Measurements from ENCODE around the gene MFNG. TPM values are rescaled to one million over a fixed set of nuclear protein-coding genes. Genes with fewer than 3 reads are reported as not detected.

The MFNG gene
- total RNA-seq, 1 experiment from 2014 or later, result 4.5 TPM

GRCh38 chr22:37433786-37434185, 52.4 kb downstream of the MFNG start:
- H3K27ac ChIP-seq (ENCODE audit: low read depth, low read length), result peak overlapping the region; percentile 86
- peak overlapping the region; percentile 60 for H3K4me2 ChIP-seq (ENCODE audit: low read length)
- RAD21 ChIA-PET (ENCODE audit: low non-redundant PET in 1 of 2, low total read pairs in 2 of 2, uncharacterized antibody in 2 of 2, unreplicated experiment in 2 of 2), result no interaction called here
- no peaks in the 10 kb centered on the region for H3K79me2 ChIP-seq (ENCODE audit: insufficient read depth, low read length)
- peaks cover 46 to 67% of the 10 kb centered on the region in 2 experiments for H3K4me1 ChIP-seq (ENCODE audit: control insufficient read depth in 1 of 2, insufficient read depth in 2 of 2, low read length in 2 of 2)
- H4K20me1 ChIP-seq (ENCODE audit: insufficient read depth), result no peaks in the 10 kb centered on the region
- intact Hi-C loops (cut with micrococcal nuclease), result no loop called here
- ATAC-seq (no peak), DNase-seq (ENCODE audit: low read depth, low spot score) (no peak)
- peaks cover 0 to 12% of the 10 kb centered on the region in 2 experiments; a peak in 1 of 4 replicates for H3K9me3 ChIP-seq (ENCODE audit: control insufficient read depth in 1 of 2, insufficient read depth in 1 of 2, low read depth in 1 of 2, low read length in 2 of 2)
- CTCF ChIA-PET, result no interaction called here
- H3K36me3 ChIP-seq (ENCODE audit: control insufficient read depth in 1 of 2, insufficient read depth in 2 of 2, low read length in 2 of 2), result no peaks in the 10 kb centered on the region
- TF ChIP-seq CBX3 (IDR thresholded peaks at IDR 0.05; ENCODE audit: low read depth) (no peak), CEBPB (IDR thresholded peaks at IDR 0.05; ENCODE audit: low read depth) (no peak), TCF7L2 (IDR thresholded peaks at IDR 0.05; ENCODE audit: borderline replicate concordance, extremely low read depth, insufficient read depth, insufficient read length) (no peak), SIN3A (IDR thresholded peaks at IDR 0.05; ENCODE audit: low read depth) (no peak), REST (IDR thresholded peaks at IDR 0.05; ENCODE audit: low read depth) (no peak), CTCF (IDR thresholded peaks at IDR 0.05 in 2 of 3, conservative IDR thresholded peaks at IDR 0.05 in 1 of 3; ENCODE audit: borderline replicate concordance in 1 of 3, insufficient read depth in 1 of 3, low read depth in 2 of 3, low read length in 2 of 3) (no peak), POLR2A (IDR thresholded peaks at IDR 0.05; ENCODE audit: borderline replicate concordance, extremely low read depth, insufficient read depth, insufficient read length) (no peak), ELF1 (IDR thresholded peaks at IDR 0.05; ENCODE audit: borderline replicate concordance, low read depth) (no peak), EZH2phosphoT487 (IDR thresholded peaks at IDR 0.05; ENCODE audit: borderline replicate concordance) (no peak)
- BruUV-seq (replicated peaks), result no TSS peak
- no peak overlapping the region for H2AFZ ChIP-seq (ENCODE audit: low read depth, low read length, poor library complexity, severe bottlenecking)
- H3K9ac ChIP-seq (ENCODE audit: low read length), result no peak overlapping the region
- POLR2A ChIA-PET, result interaction anchor here (1.6 to 2.4 kb wide), 2 partner anchors 9 to 107 kb away, joined by 5 to 7 read pairs; no protein-coding TSS in a partner anchor
- no peaks in the 10 kb centered on the region for H3K9me2 ChIP-seq (ENCODE audit: insufficient read depth)
- H3K27me3 ChIP-seq (ENCODE audit: insufficient read depth, low read length), result no peaks in the 10 kb centered on the region
- H3K4me3 ChIP-seq (replicated peaks in 1 of 2; ENCODE audit: low read depth in 1 of 2, low read length in 2 of 2), result no peak overlapping the region

Measured in HCT116 (cell line).